GM19351 (cell line): ENCODE measurements around the gene CACNA2D3.
"Not testable (repeated sequence)": the region's sequence is repeated elsewhere in the genome, so short reads cannot be mapped to it uniquely, and the experiment has no call there.

ENCODE experiments used
- ATAC-seq: cut with Tn5 transposase; IDR thresholded peaks from one replicate; pipeline ENCODE4 v1.9.1; 2021; ENCODE audit warnings: mild to moderate bottlenecking, moderate library complexity; ENCODE audit not compliant: unreplicated experiment

Gene CACNA2D3

DNA sequence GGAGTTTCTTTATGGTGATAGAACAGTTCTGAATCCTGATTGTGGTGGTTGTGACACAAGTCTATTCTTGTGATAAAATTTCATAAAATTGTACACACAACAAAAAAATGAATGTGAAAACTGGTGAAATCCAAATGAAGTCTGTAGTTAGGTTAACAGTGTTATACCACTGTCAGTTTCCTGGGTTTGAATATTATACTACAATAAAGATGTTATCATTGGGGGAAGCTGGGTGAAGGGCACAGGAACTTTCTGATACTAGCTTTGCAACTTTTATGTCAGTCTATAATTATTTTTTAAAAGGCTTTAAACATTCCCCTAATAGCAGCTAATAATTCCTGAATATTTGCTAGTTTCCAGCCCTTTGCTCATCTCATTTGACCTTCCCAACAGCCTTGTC, 485.7 kb downstream of the CACNA2D3 start:
- no peak for ATAC-seq

DNA sequence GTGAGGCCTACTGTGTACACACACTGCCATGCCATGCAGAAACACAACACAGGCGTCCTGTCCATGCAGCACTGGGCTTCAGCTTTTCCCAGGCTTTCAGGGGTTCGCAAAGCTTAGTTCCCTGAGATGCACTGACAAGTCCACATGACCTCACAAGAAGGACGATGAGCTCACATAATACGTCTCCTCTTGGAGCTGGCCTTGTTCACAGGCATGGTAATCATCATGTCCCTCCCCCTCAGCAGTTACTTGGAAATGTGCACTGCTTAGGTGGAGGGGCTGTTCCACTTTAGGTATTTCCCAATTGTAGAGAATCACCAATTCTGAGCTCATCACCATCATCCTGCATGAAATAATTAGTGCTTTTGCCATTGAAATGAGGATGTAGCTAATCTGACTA, 496.7 kb downstream of the CACNA2D3 start:
- ATAC-seq: no peak

DNA sequence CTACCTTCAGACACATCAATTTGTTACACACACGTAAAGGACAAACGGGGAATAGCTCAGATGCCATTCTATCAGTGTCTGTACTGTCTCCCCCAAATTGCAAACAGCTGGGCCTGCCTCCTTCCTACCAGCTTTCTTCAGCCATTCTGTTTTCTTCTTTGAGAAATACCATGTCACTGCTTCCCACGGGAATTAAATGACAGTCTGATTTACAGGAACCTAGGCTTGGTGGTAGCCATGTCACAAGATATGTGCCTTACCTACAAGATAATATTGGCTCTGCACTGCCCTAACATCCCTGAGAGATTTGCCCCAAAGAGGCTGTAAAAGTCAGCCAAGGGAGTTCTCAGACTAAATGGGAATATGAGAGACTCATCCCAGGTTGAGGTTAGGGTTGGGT, 497.2 kb downstream of the CACNA2D3 start:
- ATAC-seq: no peak

DNA sequence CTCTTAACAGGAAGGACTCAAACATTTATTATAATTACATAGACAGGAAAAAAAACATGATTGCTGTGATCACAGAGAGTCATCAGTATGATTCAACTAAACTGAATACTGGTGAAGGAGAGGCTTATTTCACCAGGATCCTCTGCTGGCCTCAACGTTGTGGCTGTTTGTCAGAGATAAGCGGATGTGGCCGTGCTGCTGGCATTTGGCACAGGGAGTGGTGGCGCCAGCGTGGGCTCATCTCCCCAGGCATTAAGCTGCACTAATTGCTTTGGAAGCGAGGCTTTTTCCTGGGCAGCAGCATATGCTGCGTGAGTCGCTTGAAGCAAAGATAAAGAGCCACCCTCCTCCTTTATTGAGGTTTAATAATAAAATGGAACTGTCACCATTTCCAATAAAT, 498.8 kb downstream of the CACNA2D3 start:
- no peak for ATAC-seq

DNA sequence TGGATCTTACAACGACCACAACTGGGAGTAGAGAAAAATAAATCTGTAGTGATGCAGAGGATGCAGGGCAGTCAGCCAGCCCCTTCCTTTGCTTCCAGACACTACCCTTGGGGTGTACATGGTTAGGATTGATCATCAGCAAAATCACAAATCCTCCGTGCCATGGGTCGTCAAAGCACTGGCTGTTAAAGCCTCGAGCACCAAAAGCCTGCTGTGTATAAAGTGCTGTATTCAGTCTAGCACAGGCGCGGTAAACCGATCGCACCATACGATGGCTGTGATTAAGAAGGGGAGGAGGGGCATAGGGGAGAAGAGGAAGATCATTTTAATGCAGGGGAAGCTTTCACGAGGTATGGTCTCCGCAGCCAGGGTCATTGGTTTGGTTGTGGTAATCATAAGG, 500.3 kb downstream of the CACNA2D3 start:
- no peak for ATAC-seq

DNA sequence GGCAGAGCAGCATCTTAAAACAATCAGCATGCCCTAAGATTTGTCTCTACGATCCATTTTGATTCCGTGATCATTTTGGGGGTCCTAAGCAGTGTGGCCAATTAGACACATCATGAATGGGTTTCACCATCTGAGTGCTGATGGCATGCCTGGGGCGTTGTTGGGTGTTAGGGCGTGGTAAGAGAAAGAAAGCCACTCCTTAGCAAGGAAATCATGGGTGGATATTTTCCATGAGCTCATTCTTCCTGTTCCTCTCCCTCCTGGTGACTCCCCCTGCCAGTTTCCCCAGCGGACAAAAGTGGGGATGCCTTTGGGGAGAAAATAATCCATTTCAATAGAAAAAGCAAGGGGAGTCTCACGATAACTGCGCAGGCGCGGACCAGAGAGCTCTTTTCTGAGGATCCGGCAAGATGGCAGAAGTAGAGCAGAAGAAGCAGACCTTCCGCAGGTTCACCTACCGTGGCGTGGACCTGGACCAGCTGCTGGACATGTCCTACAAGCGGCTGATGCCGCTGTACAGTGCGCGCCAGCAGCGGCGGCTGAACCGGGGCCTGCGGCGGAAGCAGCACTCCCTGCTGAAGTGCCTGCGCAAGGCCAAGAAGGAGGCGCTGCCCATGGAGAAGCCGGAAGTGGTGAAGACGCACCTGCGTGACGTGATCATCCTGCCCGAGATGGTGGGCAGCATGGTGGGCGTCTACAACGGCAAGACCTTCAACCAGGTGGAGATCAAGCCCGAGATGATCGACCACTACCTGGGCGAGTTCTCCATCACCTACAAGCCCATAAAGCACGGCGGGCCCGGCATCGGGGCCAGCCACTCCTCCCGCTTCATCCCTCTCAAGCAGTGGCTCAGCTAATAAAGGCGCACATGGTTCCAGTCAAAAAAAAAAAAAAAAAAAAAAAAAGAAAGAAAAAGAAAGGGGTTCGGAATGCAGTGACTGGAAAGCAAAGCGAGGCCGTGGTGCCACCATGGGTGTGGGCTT, 503.7 kb downstream of the CACNA2D3 start:
- ATAC-seq: no peak

DNA sequence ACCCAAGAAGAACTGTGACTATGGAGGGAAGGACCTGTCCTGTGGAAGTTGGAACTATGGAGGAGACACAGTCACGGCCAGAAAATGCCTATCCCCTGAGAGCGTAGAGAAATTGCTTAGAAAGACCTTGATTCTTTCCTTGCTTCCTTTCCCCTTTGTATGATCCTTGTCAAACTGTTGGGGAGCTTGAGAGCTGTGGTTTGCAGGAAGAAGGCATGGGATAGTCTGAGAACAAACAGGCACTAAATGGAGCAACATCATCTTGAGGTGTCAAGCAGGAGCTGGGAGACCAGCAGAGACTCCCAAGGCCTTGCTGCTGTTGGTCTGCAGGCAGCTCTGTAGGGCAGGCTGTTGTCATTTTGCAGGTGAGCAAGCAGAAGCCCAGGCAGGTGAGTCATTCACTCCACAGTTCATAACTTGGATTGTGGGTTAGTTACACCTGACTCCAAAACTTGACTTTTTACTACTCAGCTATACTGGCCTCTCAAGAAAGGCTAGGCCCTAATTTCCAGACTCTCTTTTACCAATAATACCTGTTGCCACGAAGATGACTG, 506.6 kb downstream of the CACNA2D3 start:
- no peak for ATAC-seq

DNA sequence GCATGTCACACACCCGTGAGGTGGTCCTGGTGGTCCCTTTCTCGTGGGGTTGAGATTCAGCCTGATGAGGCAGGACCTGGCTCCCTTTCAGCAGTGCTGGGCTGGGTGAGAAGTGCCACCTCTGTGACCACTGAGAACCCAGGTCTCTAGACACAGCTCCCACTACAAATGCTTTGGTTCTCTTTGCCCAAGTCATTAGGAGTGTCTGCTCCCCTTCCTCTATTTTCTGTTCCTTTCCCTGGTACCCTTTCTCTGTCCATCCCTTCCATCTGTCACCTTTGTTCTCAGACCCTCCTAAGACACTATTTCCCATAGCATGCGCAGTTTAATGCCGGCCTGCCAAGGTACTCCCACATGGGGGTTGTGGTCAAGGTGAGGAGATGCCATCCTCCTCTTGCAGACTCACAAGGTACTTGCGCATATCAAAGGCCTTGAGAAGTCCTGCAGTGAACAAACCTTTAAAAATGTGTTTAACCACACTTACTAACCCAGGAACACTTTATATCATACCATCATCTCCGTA, 507.8 kb downstream of the CACNA2D3 start:
- ATAC-seq: no peak

DNA sequence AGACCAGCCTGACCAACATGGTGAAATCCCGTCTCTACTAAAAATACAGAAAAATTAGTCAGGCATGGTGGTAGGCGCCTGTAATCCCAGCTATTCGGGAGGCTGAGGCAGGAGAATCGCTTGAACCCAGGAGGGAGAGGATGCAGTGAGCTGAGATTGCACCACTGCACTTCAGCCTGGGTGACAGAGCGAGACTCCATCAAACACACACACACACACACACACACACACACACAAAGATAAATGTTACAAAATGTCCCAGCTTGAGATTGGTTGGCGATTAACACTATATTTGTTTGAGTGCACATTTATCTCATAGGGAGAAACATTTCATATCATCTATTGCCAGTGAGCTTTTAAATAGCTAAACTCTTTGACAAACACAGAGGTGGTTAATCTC, 508.6 kb downstream of the CACNA2D3 start:
- not testable (repeated sequence) for ATAC-seq

DNA sequence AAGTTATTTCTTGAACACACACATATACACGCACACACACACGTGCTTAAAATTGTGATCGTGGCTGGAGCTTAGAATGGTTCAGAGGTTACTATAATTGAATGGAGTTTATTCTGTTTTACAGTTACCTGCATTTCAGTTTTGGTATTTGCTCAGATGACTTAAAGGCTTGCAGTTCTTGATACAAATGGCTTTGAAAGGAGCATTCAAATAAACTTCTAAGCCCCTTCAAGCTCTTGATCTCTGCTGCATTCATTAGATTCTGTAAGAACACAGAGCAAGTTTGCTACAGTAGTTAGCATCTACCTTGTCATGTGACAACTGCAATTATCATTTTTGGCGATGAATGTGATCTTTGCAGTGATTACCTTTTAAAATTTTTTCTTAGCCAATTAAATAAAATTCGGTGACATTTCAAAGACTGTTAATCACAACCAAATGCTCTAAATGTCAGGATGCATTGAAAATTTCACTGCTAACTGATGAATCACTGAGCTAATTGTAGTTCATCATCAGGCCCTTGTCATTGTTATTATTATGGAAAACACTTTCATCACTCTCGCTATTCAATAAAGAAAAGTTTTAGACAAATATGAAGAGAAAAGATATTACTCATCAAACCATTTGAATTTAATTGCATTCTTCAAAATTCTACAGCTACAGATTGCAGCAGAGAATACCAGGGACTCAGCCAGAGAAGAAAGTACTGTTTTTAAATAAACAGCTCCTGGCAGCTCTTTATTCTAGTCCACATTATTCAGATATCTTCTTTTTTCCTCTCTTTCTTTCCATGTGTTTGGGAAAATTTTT, 509.4 kb downstream of the CACNA2D3 start:
- ATAC-seq: no peak

DNA sequence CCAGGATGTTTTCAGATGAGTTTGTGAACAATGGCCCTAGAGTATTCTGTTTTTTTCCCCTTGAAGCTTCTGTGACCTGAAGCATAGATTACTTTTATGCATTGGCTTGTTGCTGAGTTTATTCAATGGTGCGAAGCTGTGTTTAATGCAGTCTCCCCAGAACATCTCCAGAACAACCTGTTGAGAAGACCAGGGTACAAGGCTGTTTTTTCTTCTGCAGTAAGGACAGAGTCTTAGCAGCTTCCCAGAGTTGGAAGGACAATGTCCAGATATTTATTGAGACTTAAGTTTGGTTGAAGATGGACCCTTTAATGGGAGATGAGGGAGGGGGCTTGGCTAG, 509.9 kb downstream of the CACNA2D3 start:
- no peak for ATAC-seq

DNA sequence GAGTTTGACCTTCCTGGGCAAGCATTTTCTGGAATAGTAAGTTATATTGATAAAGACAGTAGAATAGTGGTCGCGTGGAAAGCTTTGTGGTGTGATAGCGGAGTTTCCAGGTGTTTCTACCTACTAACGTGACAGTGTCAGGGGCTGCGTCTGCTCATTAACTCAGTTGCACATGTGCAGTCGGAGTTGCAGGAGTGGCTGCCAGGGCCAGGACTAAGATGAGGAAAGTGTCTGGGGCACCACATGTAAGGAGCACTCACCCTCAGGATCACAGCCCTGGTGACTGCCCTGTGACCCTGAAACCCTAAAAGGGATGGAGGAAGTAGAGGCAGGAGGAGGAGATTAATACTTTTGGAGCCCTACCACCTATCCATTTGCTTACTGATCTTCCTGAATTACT, 510.5 kb downstream of the CACNA2D3 start:
- no peak for ATAC-seq

DNA sequence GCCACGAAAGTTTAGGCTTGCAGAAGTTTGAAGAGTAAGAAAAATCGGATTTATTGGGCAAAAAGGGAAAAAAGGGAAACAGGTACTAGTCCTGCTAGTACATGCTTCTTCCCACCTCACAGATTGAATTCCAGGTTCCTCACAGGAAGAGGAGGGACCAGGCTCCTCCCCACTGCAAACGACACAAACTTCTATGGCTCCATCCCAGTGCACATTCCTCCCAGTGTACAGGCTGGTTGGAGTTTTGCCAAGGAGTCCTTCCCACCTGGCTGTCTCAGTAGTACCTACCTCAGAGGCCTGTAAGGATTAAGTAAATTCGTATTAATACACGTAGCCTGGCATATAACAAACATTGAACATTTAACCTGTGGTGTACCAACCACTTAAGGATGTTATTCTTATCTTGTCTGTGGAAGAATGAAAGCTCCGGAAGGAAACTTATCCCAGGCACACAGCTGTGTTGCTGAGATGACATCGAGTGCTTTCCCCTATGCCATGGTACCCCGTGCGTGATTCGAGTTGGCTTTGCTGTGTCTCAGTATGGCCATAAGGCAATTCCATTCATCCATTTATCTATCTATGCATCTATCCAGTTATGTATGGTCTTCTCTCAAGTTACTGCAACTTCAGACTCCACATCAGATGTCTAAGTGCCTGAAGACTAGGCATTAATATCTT, 511.2 kb downstream of the CACNA2D3 start:
- no peak for ATAC-seq

DNA sequence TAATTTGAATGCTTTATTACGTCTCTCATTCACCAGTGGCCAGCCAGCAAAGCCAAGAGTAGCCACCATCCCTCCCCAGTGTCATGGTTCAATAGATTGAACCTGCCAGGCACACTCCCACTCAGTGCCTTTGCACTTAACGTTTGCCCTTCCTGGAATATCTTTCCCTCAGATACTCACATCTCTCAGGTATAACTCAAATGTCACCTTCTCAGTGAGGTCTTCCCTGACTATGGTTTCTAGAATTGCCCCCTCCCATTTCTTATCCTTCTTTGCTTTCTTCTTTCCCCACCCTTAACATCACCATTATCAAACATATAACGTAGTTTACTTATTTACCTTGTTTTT, 511.7 kb downstream of the CACNA2D3 start:
- ATAC-seq: no peak

DNA sequence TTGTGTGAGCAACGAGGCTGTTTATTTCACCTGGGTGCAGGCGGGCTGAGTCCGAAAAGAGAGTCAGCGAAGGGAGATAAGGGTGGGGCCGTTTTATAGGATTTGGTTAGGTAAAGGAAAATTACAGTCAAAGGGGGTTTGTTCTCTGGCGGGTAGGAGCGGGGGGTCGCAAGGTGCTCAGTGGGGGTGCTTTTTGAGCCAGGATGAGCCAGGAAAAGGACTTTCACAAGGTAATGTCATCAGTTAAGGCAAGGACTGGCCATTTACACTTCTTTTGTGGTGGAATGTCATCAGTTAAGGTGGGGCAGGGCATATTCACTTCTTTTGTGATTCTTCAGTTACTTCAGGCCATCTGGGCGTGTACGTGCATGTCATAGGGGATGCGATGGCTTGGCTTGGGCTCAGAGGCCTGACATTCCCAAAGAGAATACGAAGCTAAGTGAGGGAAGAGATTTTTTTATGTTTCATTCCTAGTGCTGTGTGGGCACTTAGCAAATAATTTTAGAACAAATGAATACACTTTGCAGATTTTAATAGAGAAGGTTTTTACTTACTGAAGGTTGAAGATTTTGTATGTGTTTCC, 517.5 kb downstream of the CACNA2D3 start:
- not testable (repeated sequence) for ATAC-seq

DNA sequence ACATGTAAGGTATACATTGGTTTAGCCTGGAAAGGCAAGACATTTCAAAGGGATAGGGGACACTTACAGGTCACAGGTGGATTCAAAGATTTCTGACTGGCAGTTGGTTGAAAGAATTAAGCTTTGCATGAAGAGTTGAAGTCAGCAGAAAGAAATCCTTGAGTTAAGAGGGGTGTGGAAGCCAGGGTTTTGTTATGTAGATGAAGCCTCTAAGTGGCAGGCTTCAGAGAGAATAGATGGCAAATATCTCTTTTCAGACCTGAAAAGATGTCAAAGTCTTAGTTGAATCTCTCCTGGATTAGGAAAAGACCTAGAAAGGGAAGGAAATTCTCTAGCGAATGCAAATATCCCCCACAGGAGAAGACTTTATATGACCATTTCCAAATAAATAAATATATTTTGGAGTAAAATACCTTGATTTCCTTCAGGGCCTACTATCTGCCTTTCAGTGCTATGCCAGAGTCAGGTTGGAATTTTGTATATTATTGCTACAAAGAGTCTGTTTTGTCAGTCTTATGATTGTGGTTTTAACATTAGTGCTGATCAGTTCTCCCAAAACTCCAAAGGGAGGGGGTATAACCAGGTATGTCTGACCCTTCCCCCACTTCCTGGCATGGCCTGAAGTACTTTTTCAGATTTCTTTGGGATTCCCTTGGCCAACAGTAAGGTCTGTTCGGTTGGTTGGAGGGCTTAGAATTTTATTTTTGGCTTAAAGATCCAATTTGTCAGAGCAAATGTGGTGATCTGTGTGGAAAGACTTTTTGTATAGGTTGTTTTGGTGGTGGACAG, 519.1 kb downstream of the CACNA2D3 start:
- no peak for ATAC-seq

DNA sequence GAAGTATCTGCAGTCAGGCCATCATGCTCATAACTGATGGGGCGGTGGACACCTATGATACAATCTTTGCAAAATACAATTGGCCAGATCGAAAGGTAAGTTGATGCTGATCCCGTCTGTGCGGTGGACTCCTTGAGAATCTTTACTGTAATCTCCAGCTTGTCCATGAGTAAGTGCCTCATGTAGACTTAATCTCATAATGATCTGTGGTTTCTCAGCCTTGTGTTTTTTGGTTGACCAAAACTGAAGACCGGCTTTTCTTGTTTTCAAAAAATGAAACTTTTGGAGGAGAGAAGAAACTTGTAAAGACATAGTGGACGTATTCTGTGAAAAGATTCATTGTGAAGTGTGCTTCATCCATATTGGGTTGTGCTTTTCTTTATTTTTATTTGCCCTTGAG, 519.8 kb downstream of the CACNA2D3 start:
- ATAC-seq: no peak

DNA sequence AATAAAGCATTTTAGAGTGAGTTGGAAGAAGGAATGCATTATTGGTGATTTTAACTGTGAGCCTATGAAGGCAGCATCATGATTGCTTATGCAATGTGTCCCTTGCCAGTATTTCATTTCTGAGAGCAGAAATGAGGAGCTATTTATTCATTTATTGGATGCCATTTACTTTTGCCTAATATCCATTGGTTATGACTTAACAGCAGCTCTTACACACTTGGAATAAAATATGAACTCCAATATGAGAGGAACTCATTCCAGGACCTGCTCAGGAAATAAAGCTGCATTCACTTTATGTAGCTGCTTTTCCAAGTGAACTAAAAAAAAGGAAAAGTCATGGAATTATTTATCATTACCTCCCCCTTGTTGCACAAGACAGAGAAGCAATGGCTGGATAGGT, 525.4 kb downstream of the CACNA2D3 start:
- ATAC-seq: no peak

DNA sequence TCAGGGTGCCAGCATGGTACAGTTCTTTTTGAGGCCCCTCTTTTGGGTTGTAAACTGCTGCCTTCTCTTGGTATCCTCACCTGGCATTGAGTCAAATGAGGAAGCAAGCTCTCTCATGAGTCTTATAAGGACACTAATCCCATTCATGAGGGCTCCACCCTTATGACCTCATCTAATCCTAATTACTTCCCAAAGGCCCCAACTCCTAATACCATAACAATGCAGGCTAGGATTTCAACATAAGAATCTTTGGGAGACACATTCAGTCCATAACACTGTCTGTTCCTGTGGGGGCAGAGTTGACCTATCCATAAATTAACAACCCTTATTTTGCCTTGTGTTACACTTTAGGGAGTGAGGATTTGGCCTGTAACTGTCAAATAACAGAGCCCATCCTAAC, 527.2 kb downstream of the CACNA2D3 start:
- no peak for ATAC-seq
